Panc1 (cell line): ENCODE data around the gene SHB.

Experiments
- CTCF ChIP-seq: fragments of 450-650 bp; IDR thresholded peaks from 2 replicates; pipeline ENCODE4 v1.5.1; 2017; ENCODE audit warnings: mild to moderate bottlenecking
- POLR2AphosphoS5 ChIP-seq: IDR thresholded peaks from 2 replicates; pipeline ENCODE4 v1.6.1; 2012; ENCODE audit warnings: mild to moderate bottlenecking, low read depth, low read length, moderate library complexity

GRCh38 chr9:38063363-38063707, 5.7 kb downstream of the SHB start:
- TF ChIP-seq CTCF (no peak), POLR2AphosphoS5 (no peak)
